KMS-11 (cell line): Measurements from ENCODE around the gene NFX1.

Experiments
- H2AFZ ChIP-seq: fragments of 200-600 bp; sonication (generic); 2 replicates; pipeline ENCODE4 v1.6.1; 2016; ENCODE audit warnings: antibody characterized with exemption, mixed run types, low read depth
- H3K27ac ChIP-seq: fragments of 200-600 bp; sonication (generic); 2 replicates; pipeline ENCODE4 v1.6.1; 2016; ENCODE audit warnings: mild to moderate bottlenecking, mixed run types
- H3K27me3 ChIP-seq: fragments of 200-600 bp; sonication (generic); 2 replicates; pipeline ENCODE4 v1.6.1; 2017; ENCODE audit warnings: mild to moderate bottlenecking, low read depth, mixed run types, moderate library complexity; ENCODE audit not compliant: insufficient read depth
- H3K36me3 ChIP-seq: fragments of 200-600 bp; sonication (generic); 2 replicates; pipeline ENCODE4 v1.6.1; 2017; ENCODE audit warnings: mild to moderate bottlenecking, mixed run types; ENCODE audit not compliant: insufficient read depth
- H3K4me1 ChIP-seq: fragments of 200-600 bp; sonication (generic); 2 replicates; pipeline ENCODE4 v1.6.1; 2016; ENCODE audit warnings: mild to moderate bottlenecking, low read depth, mixed run types; ENCODE audit not compliant: poor library complexity, severe bottlenecking
- H3K4me2 ChIP-seq: fragments of 200-600 bp; sonication (generic); 2 replicates; pipeline ENCODE4 v1.7.0; 2016; ENCODE audit warnings: mild to moderate bottlenecking, mixed run types
- H3K4me3 ChIP-seq: fragments of 200-600 bp; sonication (generic); IDR thresholded peaks from 2 replicates; pipeline ENCODE4 v1.6.1; 2017; ENCODE audit warnings: low read depth, low read length, mixed read lengths; ENCODE audit not compliant: insufficient read depth
- H3K79me2 ChIP-seq: fragments of 200-600 bp; sonication (generic); 2 replicates; pipeline ENCODE4 v1.6.1; 2016; ENCODE audit warnings: low read depth, mixed run types; ENCODE audit not compliant: insufficient read depth
- H3K9ac ChIP-seq: fragments of 200-600 bp; sonication (generic); 2 replicates; pipeline ENCODE4 v1.6.1; 2016; ENCODE audit warnings: mild to moderate bottlenecking, mixed run types
- H4K20me1 ChIP-seq: fragments of 200-600 bp; sonication (generic); 2 replicates; pipeline ENCODE4 v1.6.1; 2016; ENCODE audit warnings: mild to moderate bottlenecking, mixed run types; ENCODE audit not compliant: insufficient read depth
- CTCF ChIP-seq: fragments of 200-600 bp; sonication (generic); conservative IDR thresholded peaks from 2 replicates; pipeline ENCODE4 v1.6.1; 2017; ENCODE audit warnings: low read depth, mild to moderate bottlenecking, antibody characterized with exemption, low read length, moderate library complexity, mixed read lengths

Gene NFX1

GRCh38 chr9:33273972-33274328 is 16.4 kb upstream of the NFX1 start:
- Histone ChIP-seq H3K27me3 (no peaks in the 10 kb centered on the region), H3K36me3 (no peaks in the 10 kb centered on the region), H3K4me1 (no peaks in the 10 kb centered on the region), H3K4me3 (no peak overlapping the region), H3K27ac (no peak overlapping the region), H3K4me2 (no peak overlapping the region), H2AFZ (no peak overlapping the region), H3K79me2 (no peaks in the 10 kb centered on the region), H4K20me1 (no peaks in the 10 kb centered on the region), H3K9ac (no peak overlapping the region)
- TF ChIP-seq CTCF = no peak

DNA sequence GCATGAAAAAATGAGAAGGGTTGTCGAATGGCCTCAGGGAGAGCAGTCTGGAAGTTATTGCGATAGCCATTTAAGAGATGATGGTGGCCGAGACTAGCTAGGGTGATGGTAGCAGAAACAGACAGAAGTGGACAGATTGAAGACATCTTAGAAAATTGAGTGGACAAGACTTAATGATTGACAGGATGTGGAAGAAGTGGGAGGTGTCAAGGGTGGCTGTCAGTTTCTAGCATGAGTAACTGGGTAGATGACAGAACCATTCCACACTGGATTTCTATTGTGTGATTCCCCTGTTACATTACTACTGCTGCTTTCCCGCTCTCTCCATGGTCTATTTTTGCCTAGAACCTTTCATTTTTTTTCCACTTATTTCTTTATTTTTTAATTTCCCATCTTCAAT is 12.8 kb upstream of the NFX1 start:
- H3K79me2 ChIP-seq = no peaks in the 10 kb centered on the region
- no peak overlapping the region for H3K27ac ChIP-seq
- no peak overlapping the region for H2AFZ ChIP-seq
- H3K4me2 ChIP-seq = no peak overlapping the region
- H3K4me1 ChIP-seq = no peaks in the 10 kb centered on the region
- no peak overlapping the region for H3K4me3 ChIP-seq
- H3K9ac ChIP-seq = no peak overlapping the region
- H4K20me1 ChIP-seq = no peaks in the 10 kb centered on the region
- H3K27me3 ChIP-seq = no peaks in the 10 kb centered on the region
- no peak for TF ChIP-seq CTCF
- 0 out of 2 replicates have a peak, but pooled peaks cover 5% of the 10 kb centered on the region for H3K36me3 ChIP-seq

- TF ChIP-seq CTCF = no peak
- Histone ChIP-seq H3K4me1 (peaks cover 14% of the 10 kb centered on the region), H3K9ac (no peak overlapping the region), H4K20me1 (no peaks in the 10 kb centered on the region), H3K27ac (no peak overlapping the region), H3K4me3 (no peak overlapping the region), H2AFZ (no peak overlapping the region), H3K36me3 (0 out of 2 replicates have a peak, but pooled peaks cover 5% of the 10 kb centered on the region), H3K27me3 (no peaks in the 10 kb centered on the region), H3K4me2 (no peak overlapping the region), H3K79me2 (no peaks in the 10 kb centered on the region; the same call in 1 of the 2 replicates)
These were observed 4.8 kb upstream of the NFX1 start for GRCh38 chr9:33285502-33285901.

DNA sequence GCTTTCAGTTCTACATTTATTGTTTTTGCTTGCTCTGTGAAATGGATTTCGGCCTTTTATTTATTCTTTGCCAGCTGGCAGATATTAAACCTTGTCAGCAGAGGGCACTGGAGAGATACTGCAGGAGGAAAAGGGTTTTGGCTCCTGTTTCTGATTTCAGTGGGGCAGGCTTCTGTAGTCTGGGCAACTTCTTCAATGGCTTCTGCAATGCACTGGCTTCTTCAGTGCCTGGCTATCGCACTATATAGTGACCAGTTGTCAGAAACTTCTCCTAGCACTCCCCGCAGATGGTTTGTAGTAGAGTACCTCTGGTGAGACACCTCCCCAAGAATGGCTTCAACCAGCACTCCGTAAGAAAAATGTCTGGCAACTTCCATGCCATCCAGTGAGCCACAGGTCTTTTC is 3.2 kb upstream of the NFX1 start:
- Histone ChIP-seq H3K36me3 (no peaks in the 10 kb centered on the region), H2AFZ (no peak overlapping the region), H4K20me1 (no peaks in the 10 kb centered on the region), H3K27ac (no peak overlapping the region), H3K4me2 (peak overlapping the region; percentile 8; the same call in 1 of the 2 replicates), H3K79me2 (peaks cover 16% of the 10 kb centered on the region), H3K4me3 (no peak overlapping the region), H3K27me3 (no peaks in the 10 kb centered on the region), H3K4me1 (peaks cover 24% of the 10 kb centered on the region), H3K9ac (no peak overlapping the region)
- TF ChIP-seq CTCF = peak; percentile 83
